C4-2B (cell line): Measurements from ENCODE around the gene ATG2B.

ENCODE experiments used
- CTCF ChIP-seq: fragments of 450-650 bp; conservative IDR thresholded peaks from 2 replicates; pipeline ENCODE4 v1.5.1; 2017; ENCODE audit warnings: mild to moderate bottlenecking
- ZFX ChIP-seq: fragments of 450-650 bp; IDR thresholded peaks from 2 replicates; pipeline ENCODE4 v1.6.1; 2017

- no peak for TF ChIP-seq CTCF
- no peak for TF ChIP-seq ZFX
These were observed 45.5 kb upstream of the ATG2B start for GRCh38 chr14:96408608-96409007.
